ENCODE data around the gene CDHR1.
"Not testable (repeated sequence)": the region's sequence is repeated elsewhere in the genome, so short reads cannot be mapped to it uniquely, and the experiment has no call there.

CDHR1 gene

DNA sequence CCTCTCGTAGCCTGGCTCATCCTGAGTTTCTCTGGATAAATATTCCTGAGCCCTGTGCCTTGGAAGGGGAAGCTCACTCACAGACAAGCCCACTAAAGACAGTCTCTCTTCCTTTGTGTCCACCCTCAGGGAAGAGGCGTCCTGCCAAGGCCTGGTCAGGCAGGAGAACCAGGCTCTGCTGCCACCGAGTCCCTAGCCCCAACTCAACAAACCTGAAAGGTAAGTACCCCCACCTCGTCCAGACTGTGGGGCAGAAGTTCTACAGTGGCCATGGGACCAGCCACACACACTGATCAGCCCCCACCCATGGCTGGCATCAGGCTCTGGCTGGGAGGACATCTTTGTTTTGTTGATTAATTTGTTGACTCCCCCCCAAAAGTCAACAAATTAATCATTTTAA, 18.0 kb upstream of the CDHR1 start:
- DNase-seq, result no peak

- no peak for DNase-seq
Measured at GRCh38 chr10:84176836-84177474, 17.4 kb upstream of the CDHR1 start.

GRCh38 chr10:84177541-84178141, 16.7 kb upstream of the CDHR1 start:
- no peak for DNase-seq

GRCh38 chr10:84178160-84178609, 16.2 kb upstream of the CDHR1 start:
- DNase-seq, result no peak

GRCh38 chr10:84179059-84179710, 15.2 kb upstream of the CDHR1 start:
- DNase-seq, result no peak

DNA sequence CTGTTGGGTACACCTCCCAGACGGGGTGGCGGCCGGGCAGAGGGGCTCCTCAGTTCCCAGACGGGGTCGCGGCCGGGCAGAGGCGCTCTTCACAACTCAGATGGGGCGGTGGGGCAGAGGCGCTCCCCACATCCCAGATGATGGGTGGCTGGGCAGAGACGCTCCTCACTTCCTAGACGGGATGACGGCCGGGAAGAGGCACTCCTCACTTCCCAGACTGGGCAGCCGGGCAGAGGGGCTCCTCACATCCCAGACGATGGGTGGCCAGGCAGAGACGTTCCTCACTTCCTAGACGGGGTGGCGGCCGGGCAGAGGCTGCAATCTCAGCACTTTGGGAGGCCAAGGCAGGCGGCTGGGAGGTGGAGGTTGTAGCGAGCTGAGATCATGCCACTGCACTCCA, 14.0 kb upstream of the CDHR1 start:
- not testable (repeated sequence) for DNase-seq

DNA sequence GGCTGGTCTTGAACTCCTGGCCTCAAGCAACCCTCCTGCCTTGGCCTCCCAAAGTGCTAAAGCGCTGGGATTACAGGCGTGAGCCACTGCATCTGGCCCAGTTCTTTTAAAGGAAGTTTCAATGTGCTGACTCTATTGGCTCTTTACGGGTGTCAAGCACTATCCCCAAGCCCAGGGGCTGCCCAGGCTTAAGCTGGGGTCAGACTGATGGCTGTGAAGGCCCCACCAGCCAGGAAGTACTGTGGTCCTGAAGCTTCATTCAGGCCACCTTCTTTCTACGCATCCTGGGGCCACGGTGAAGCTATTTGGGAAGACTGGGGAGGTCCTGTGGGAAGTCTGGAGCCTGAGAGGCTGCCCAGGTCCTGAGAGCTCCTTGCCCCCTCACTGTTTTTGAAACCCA, 12.7 kb upstream of the CDHR1 start:
- no peak for DNase-seq

DNA sequence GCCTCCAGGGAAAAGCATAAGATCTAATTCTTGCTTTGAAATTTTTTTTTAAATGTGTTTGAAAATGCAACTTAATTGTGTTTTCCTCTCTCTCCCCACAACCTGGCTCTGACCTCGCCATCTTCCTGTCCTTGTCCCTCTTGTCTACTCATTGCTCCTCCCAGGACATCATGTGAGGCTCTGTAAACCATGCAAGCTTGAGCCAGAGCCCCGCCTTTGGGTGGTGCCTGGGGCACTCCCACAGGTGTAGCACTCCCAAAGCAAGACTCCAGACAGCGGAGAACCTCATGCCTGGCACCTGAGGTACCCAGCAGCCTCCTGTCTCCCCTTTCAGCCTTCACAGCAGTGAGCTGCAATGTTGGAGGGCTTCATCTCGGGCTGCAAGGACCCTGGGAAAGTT, 9.8 kb upstream of the CDHR1 start:
- no peak for DNase-seq

- DNase-seq, result no peak
Measured at GRCh38 chr10:84185526-84186175, 8.7 kb upstream of the CDHR1 start.

DNA sequence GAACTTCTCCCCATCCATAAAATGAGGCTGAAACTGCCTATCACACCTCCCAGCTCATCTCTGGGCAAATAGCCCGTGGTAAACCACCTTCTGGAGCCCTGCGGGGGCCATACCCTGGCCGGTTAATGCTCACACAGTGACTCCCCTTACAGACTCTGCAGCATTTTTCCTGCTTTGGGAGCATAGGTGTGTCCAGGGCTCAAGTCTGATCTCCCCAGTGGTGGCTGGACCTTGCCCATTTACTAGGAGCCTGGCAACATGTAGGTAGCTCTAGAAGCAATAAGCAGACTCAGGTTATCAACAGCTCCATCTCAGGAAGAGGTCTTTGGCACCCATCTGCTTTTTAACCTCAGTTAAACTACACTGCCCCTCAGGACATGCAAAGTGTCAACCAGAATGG, 5.5 kb upstream of the CDHR1 start:
- no peak for DNase-seq

DNA sequence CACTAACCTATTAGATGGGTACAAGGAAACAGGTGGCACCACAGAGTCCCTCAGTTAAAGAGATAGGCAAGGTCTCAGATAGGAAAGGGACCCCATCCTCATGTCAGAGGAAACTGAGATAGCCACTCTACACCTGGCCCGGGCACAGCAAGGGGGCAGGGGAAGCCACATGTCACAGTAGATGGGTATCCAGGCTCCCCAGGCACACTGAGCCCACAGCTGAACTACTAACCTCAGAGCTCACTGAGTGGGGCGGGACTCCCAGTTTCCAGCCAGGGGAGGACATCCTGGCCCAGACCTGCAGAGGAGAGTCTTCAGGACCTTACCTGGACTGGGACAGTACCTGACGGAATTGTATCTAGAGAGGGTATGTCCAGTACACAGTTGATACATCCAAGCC, 3.7 kb upstream of the CDHR1 start:
- DNase-seq, result no peak

DNA sequence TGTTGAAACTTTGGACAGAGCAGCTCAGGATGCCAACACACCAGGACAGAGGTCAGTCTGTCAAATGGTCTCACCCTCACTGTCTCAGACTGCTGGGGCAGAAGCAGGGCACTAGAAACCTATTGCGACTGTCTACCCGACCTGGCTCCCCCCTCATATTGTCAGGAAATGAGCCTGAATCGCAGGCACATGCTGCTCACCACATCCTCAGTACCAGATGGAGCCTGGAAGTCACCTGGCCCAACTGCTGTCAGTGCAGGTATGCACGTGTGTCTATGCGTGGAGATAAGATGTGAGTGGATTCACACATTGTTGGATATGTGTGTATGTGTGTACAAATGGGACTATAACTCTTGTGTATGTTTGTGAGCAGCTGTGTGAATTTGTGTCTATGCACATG, 3.2 kb upstream of the CDHR1 start:
- no peak for DNase-seq

- no peak for DNase-seq
Measured at GRCh38 chr10:84193327-84193726, 1.0 kb upstream of the CDHR1 start.

DNA sequence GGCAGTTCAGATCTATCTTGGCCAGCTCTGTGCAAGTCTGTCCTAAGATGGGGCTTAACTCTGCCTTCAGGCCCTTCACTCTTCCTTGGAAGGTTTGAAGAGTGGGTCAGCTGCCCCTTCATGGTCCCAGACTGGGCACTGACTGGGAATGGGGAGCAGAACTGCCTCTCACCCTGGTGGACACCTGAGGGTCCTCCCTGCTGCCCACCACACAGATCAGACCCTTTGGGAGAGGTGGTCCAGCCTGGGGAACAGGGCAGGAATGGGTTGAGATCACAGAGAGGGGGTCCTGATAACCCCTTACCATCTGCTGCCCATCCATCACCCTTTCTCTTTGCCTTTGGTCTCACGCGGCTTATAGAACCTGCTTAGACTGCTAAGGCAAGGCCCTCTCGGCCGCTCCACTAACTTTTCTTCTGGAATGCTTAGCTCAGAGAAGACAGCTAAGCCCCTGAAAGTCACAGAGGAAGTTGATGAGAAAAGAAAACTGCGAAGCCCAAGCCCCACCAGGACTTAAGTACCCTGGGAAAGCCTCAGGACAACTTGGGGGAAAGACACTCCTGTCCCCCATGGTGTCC, 402 bp upstream of the CDHR1 start:
- no peak for DNase-seq

- no peak for DNase-seq
Measured at GRCh38 chr10:84195044-84195830, 900 bp downstream of the CDHR1 start.

- DNase-seq, result no peak
Measured at GRCh38 chr10:84196083-84196482, 1.7 kb downstream of the CDHR1 start.

DNA sequence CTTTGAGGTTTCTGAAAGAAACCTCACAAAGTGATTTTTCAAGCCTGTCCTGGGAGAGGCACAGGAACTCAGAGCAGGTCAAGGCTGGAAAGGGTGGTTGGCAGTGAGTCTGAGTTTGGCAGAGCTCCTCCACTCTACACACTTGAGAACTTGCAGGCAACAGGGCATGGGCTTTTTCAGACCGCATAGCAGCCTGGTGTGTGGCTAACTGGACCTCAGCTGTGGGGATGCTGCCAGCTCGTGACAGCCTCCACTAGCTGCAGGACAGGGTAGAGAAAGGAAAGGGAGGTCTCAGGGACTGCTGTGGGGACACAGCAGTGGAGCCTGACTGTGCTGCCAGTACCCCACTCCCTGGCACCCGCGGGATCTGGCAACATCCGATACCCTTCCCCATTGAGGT, 2.6 kb downstream of the CDHR1 start:
- DNase-seq, result no peak

- DNase-seq, result no peak
Measured at GRCh38 chr10:84197643-84198042, 3.3 kb downstream of the CDHR1 start.

DNA sequence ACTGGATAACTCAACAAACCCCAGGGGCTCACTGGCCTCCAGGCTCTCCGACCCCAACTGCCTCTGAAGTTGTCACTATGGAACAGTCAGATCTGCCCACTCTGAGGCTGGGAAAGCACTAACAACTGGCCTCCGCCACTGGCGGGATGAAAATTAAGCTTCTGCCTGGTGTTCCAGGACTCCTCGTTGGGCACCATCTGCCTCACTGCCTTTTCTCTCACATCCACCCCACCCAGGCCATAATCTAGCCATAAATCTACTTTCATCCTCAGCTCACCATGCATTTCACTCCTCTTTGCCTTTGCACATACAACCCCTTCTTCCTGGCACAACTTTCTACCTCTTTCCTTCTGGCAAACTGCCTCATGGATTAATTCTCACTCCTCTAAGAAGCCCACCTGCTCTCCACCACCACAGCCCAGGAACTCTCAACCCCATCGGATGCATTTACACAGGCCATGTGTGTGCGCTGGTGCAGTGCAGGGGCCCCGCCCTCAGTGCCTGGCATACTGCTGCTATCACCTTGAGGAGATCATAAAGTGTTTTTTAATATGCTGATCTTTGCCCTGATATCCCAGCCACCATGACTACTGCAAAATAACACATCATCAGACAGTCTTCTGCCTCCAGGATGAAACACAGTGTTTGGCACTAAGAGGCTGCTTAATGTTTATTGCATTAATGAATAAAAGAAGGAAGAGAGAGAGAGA, 4.0 kb downstream of the CDHR1 start:
- DNase-seq, result no peak

GRCh38 chr10:84200537-84201243, 6.4 kb downstream of the CDHR1 start:
- DNase-seq, result no peak

GRCh38 chr10:84201244-84201606, 6.9 kb downstream of the CDHR1 start:
- DNase-seq, result no peak

GRCh38 chr10:84201682-84202081, 7.3 kb downstream of the CDHR1 start:
- DNase-seq, result no peak

Data from SIG-M5 (cell line).